PC-3 (cell line): Measurements from ENCODE around the gene L3MBTL4. TPM values are rescaled to one million over a fixed set of nuclear protein-coding genes. Genes with fewer than 3 reads are reported as not detected.
"Not testable (repeated sequence)": the region's sequence is repeated elsewhere in the genome, so short reads cannot be mapped to it uniquely, and the experiment has no call there.

Source experiments
- ATAC-seq: fragments of 200-7000 bp; cut with Tn5 transposase; 2 replicates; pipeline ENCODE4 v1.9.1; 2020; ENCODE audit warnings: mild to moderate bottlenecking, moderate library complexity
- BruUV-seq: library from RNA; stranded (reverse); fragments of 400-500 nt; replicated peaks from 2 replicates; lab custom pipeline; 2021; lab: Mats Ljungman, UMichigan
- CTCF ChIA-PET: fragments of 300-600 bp; sonication (Branson Sonifier 250); formaldehyde crosslinking; loops from one replicate; lab custom pipeline; 2022; ENCODE audit warnings: antibody characterized with exemption; lab: Charles Lee
- POLR2A ChIA-PET: fragments of 300-600 bp; sonication (Branson Sonifier 250); formaldehyde crosslinking; loops from one replicate; lab custom pipeline; 2022; ENCODE audit warnings: antibody characterized with exemption; ENCODE audit not compliant: unreplicated experiment; lab: Charles Lee
- DNase-seq: peaks from one replicate; pipeline ENCODE4 v3.0.0-alpha.2; 2015
- H2AFZ ChIP-seq: fragments of 300-600 bp; sonication (generic); 2 replicates; pipeline ENCODE4 v1.6.0; 2016; ENCODE audit warnings: antibody characterized with exemption, low read length
- H3F3A ChIP-seq: fragments of 300-600 bp; sonication (generic); one replicate; pipeline ENCODE4 v1.6.0; 2017; ENCODE audit warnings: antibody characterized with exemption, low read length, control low read depth, mild to moderate bottlenecking; ENCODE audit not compliant: unreplicated experiment
- H3K27ac ChIP-seq: fragments of 300-600 bp; sonication (generic); 2 replicates; pipeline ENCODE4 v1.5.1; 2016; ENCODE audit warnings: mild to moderate bottlenecking, low read length
- H3K27me3 ChIP-seq: fragments of 300-600 bp; sonication (generic); 2 replicates; pipeline ENCODE4 v1.6.1; 2016; ENCODE audit warnings: low read length, mixed read lengths
- H3K36me3 ChIP-seq: fragments of 300-600 bp; sonication (generic); 2 replicates; pipeline ENCODE4 v1.6.1; 2016; ENCODE audit warnings: low read depth, mixed run types, low read length, mixed read lengths
- H3K4me1 ChIP-seq: fragments of 300-600 bp; sonication (generic); 2 replicates; pipeline ENCODE4 v1.5.1; 2016; ENCODE audit warnings: low read length; ENCODE audit not compliant: insufficient read depth
- H3K4me2 ChIP-seq: fragments of 300-600 bp; sonication (generic); 2 replicates; pipeline ENCODE4 v1.6.0; 2016; ENCODE audit warnings: low read length
- H3K4me3 ChIP-seq: fragments of 300-600 bp; sonication (generic); 2 replicates; pipeline ENCODE4 v1.5.1; 2016; ENCODE audit warnings: mild to moderate bottlenecking, low read length, mixed read lengths
- H3K79me2 ChIP-seq: fragments of 300-600 bp; sonication (generic); 2 replicates; pipeline ENCODE4 v1.6.1; 2017; ENCODE audit warnings: low read length, mixed read lengths
- H3K9ac ChIP-seq: fragments of 300-600 bp; sonication (generic); 2 replicates; pipeline ENCODE4 v1.6.0; 2016; ENCODE audit warnings: mild to moderate bottlenecking, low read length
- H3K9me2 ChIP-seq: fragments of 300-600 bp; sonication (generic); replicated peaks from 2 replicates; pipeline ENCODE4 v1.6.1; 2016; ENCODE audit warnings: mixed run types, low read length, mixed read lengths
- H3K9me3 ChIP-seq: fragments of 300-600 bp; sonication (generic); 2 replicates; pipeline ENCODE4 v1.6.1; 2016; ENCODE audit warnings: low read length, mixed read lengths
- H4K20me1 ChIP-seq: fragments of 300-600 bp; sonication (generic); 2 replicates; pipeline ENCODE4 v1.6.1; 2016; ENCODE audit warnings: low read length, mixed read lengths
- CTCF ChIP-seq: fragments of 300-600 bp; sonication (generic); conservative IDR thresholded peaks from 2 replicates; pipeline ENCODE4 v1.5.1; 2017; ENCODE audit warnings: antibody characterized with exemption, low read depth, mild to moderate bottlenecking, low read length
- EZH2 ChIP-seq: fragments of 300-600 bp; sonication (generic); IDR thresholded peaks from one replicate; pipeline ENCODE4 v1.6.1; 2017; ENCODE audit warnings: antibody characterized with exemption, mild to moderate bottlenecking, low read length; ENCODE audit not compliant: unreplicated experiment
- EZH2phosphoT487 ChIP-seq: fragments of 300-600 bp; sonication (generic); IDR thresholded peaks from 2 replicates; pipeline ENCODE4 v1.6.1; 2018; ENCODE audit warnings: mild to moderate bottlenecking, antibody characterized with exemption, low read length, borderline replicate concordance
- intact Hi-C: fragments of 100-400 bp; cut with micrococcal nuclease; formaldehyde crosslinking; loops from 2 replicates; pipeline ENCODE4 v1.9.0; 2023
- total RNA-seq: library from RNA; depleted of rRNA; stranded (reverse); fragments of >200 nt; gene quantifications from 2 replicates; pipeline ENCODE4 v1.2.3, GENCODE V29; 2014

Gene L3MBTL4
- total RNA-seq, 1 experiment from 2014 or later, result 0.47 TPM

GRCh38 chr18:6139007-6139406, 275.7 kb downstream of the L3MBTL4 start:
- no peak; the same call in 1 of the 2 replicates for ATAC-seq
- Histone ChIP-seq H3K36me3 (no peaks in the 10 kb centered on the region), H3K4me3 (no peak overlapping the region), H3K9ac (no peak overlapping the region), H3K4me2 (no peak overlapping the region), H3K4me1 (no peaks in the 10 kb centered on the region), H3K79me2 (no peaks in the 10 kb centered on the region), H4K20me1 (no peaks in the 10 kb centered on the region), H3K9me2 (no peaks in the 10 kb centered on the region), H3F3A (no peaks in the 10 kb centered on the region), H2AFZ (no peak overlapping the region), H3K9me3 (no peaks in the 10 kb centered on the region), H3K27me3 (no peaks in the 10 kb centered on the region), H3K27ac (no peak overlapping the region)
- ChIA-PET POLR2A (no interaction called here), CTCF (no interaction called here)
- BruUV-seq, result no TSS peak
- TF ChIP-seq EZH2phosphoT487 (no peak), EZH2 (no peak), CTCF (no peak)
- intact Hi-C loops, result no loop called here
- DNase-seq, result no peak

GRCh38 chr18:6135901-6136300, 278.8 kb downstream of the L3MBTL4 start:
- CTCF ChIA-PET, H3K4me3 ChIP-seq, H3K27ac ChIP-seq, H3K79me2 ChIP-seq, H3F3A ChIP-seq, H3K4me2 ChIP-seq, POLR2A ChIA-PET, H3K4me1 ChIP-seq, H3K9me3 ChIP-seq, H3K27me3 ChIP-seq, BruUV-seq, H3K9ac ChIP-seq, H2AFZ ChIP-seq, DNase-seq, H4K20me1 ChIP-seq, H3K9me2 ChIP-seq, H3K36me3 ChIP-seq, ATAC-seq, intact Hi-C loops: not testable (repeated sequence)

- H4K20me1 ChIP-seq, H3K4me2 ChIP-seq, CTCF ChIA-PET, ATAC-seq, BruUV-seq, DNase-seq, H3K9me2 ChIP-seq, H3K27me3 ChIP-seq, intact Hi-C loops, H3K4me3 ChIP-seq, H3F3A ChIP-seq, H3K9ac ChIP-seq, POLR2A ChIA-PET, H3K79me2 ChIP-seq, H3K4me1 ChIP-seq, H3K9me3 ChIP-seq, H3K27ac ChIP-seq, H3K36me3 ChIP-seq, H2AFZ ChIP-seq: not testable (repeated sequence)
Observed at GRCh38 chr18:6135029-6135428, 279.7 kb downstream of the L3MBTL4 start.

GRCh38 chr18:6132751-6133368, 281.9 kb downstream of the L3MBTL4 start:
- Histone ChIP-seq H3F3A (no peaks in the 10 kb centered on the region), H3K36me3 (no peaks in the 10 kb centered on the region), H3K27me3 (no peaks in the 10 kb centered on the region), H4K20me1 (no peaks in the 10 kb centered on the region), H3K4me3 (no peak overlapping the region), H3K9me3 (no peaks in the 10 kb centered on the region), H2AFZ (no peak overlapping the region), H3K4me2 (no peak overlapping the region), H3K9me2 (no peaks in the 10 kb centered on the region), H3K27ac (no peak overlapping the region), H3K4me1 (no peaks in the 10 kb centered on the region), H3K9ac (no peak overlapping the region), H3K79me2 (no peaks in the 10 kb centered on the region)
- no TSS peak for BruUV-seq
- no peak for DNase-seq
- intact Hi-C loops, result no loop called here
- TF ChIP-seq EZH2phosphoT487 (no peak), CTCF (no peak), EZH2 (no peak)
- CTCF ChIA-PET, result no interaction called here
- no peak for ATAC-seq
- POLR2A ChIA-PET, result no interaction called here
